ENCODE results near the gene ABCB6. TPM values are rescaled to one million over a fixed set of nuclear protein-coding genes. Genes with fewer than 3 reads are reported as not detected.

Gene ABCB6
- total RNA-seq, 1 donor from 2014 or later = 27.5 TPM

DNA sequence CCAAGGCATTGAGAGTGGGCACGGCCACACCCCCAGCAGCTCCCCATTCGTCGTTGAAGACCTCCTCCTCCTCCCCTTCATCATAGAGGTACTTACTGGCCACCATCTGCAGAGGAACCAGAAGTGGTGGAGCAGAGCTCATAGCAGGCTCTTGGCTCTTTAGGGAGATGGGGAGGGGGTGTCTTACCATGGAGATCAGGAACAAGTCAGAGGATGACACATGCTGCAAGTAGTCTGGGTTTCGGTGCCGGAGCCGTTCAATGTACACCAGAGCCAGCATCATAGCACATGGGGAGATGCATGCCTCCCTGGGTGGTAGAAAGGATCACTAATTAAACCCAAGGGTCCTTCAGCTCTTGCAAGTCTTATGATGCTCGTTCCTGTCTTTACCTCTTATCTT lies 44.0 kb downstream of the ABCB6 start:
- peaks cover 32% of the 10 kb centered on the region for H3K4me1 Mint-ChIP-seq (ENCODE audit: unreplicated experiment)
- TF ChIP-seq, protein P1, sequence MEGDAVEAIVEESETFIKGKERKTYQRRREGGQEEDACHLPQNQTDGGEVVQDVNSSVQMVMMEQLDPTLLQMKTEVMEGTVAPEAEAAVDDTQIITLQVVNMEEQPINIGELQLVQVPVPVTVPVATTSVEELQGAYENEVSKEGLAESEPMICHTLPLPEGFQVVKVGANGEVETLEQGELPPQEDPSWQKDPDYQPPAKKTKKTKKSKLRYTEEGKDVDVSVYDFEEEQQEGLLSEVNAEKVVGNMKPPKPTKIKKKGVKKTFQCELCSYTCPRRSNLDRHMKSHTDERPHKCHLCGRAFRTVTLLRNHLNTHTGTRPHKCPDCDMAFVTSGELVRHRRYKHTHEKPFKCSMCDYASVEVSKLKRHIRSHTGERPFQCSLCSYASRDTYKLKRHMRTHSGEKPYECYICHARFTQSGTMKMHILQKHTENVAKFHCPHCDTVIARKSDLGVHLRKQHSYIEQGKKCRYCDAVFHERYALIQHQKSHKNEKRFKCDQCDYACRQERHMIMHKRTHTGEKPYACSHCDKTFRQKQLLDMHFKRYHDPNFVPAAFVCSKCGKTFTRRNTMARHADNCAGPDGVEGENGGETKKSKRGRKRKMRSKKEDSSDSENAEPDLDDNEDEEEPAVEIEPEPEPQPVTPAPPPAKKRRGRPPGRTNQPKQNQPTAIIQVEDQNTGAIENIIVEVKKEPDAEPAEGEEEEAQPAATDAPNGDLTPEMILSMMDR (IDR thresholded peaks at IDR 0.05) = no peak
- no peak for DNase-seq (ENCODE audit: extremely low spot score, unreplicated experiment)
- H3K27me3 Mint-ChIP-seq (ENCODE audit: unreplicated experiment) = no peaks in the 10 kb centered on the region
- H3K27ac Mint-ChIP-seq (ENCODE audit: unreplicated experiment) = no peak overlapping the region
- no peaks in the 10 kb centered on the region for H3K9me3 Mint-ChIP-seq (ENCODE audit: unreplicated experiment)
- peak overlapping the region; percentile 3 for H3K4me3 Mint-ChIP-seq (ENCODE audit: unreplicated experiment)
- H3K36me3 Mint-ChIP-seq (ENCODE audit: unreplicated experiment) = peaks cover 16% of the 10 kb centered on the region

DNA sequence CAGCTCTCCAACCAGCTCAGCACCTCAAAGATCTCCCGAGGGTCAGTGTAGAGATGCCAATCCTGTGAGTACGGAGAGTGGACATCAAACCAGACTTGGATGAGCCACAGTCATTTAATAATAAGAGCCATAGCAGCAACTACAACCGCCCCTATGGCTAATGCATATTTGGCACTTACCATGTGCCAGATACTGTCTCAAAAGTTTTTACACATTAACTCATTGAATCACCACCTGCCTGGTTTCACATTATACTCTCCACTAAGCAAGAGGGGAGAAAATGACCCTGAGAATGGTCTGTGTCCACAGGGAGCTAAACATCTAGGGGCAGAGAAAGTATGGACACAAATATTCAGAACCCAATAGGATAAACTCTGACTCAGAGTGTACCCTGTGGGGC lies 44.6 kb downstream of the ABCB6 start:
- TF ChIP-seq, protein P1 (IDR thresholded peaks at IDR 0.05) = no peak
- Mint-ChIP-seq H3K4me3 (ENCODE audit: unreplicated experiment) (no peak overlapping the region), H3K36me3 (ENCODE audit: unreplicated experiment) (peaks cover 15% of the 10 kb centered on the region), H3K4me1 (ENCODE audit: unreplicated experiment) (peaks cover 29% of the 10 kb centered on the region), H3K9me3 (ENCODE audit: unreplicated experiment) (no peaks in the 10 kb centered on the region), H3K27ac (ENCODE audit: unreplicated experiment) (no peak overlapping the region), H3K27me3 (ENCODE audit: unreplicated experiment) (no peaks in the 10 kb centered on the region)
- DNase-seq (ENCODE audit: extremely low spot score, unreplicated experiment) = no peak

DNA sequence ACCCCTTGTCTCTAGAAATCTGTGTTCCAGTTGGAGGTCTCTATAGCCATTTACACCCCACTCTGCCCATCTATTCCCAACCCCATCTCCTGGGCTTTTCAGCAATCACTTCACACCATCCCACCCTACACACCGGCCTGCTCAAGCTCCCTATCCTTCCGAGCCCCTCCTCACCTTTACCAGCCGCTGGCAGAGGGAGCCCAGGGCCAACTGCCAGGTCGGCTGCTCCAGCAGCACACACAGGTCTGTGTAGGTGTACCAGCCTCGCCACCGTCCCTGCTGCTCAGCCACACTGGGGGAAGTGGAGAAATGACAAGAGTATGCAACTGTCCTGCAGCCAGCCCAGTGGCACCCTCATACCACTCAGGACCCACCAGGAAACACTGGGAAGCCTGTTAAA lies 45.6 kb downstream of the ABCB6 start:
- Mint-ChIP-seq H3K27ac (ENCODE audit: unreplicated experiment) (no peak overlapping the region), H3K9me3 (ENCODE audit: unreplicated experiment) (no peaks in the 10 kb centered on the region), H3K36me3 (ENCODE audit: unreplicated experiment) (peaks cover 15% of the 10 kb centered on the region), H3K4me1 (ENCODE audit: unreplicated experiment) (peaks cover 25% of the 10 kb centered on the region), H3K4me3 (ENCODE audit: unreplicated experiment) (no peak overlapping the region), H3K27me3 (ENCODE audit: unreplicated experiment) (no peaks in the 10 kb centered on the region)
- no peak for DNase-seq (ENCODE audit: extremely low spot score, unreplicated experiment)
- TF ChIP-seq, protein P1 (IDR thresholded peaks at IDR 0.05) = no peak

DNA sequence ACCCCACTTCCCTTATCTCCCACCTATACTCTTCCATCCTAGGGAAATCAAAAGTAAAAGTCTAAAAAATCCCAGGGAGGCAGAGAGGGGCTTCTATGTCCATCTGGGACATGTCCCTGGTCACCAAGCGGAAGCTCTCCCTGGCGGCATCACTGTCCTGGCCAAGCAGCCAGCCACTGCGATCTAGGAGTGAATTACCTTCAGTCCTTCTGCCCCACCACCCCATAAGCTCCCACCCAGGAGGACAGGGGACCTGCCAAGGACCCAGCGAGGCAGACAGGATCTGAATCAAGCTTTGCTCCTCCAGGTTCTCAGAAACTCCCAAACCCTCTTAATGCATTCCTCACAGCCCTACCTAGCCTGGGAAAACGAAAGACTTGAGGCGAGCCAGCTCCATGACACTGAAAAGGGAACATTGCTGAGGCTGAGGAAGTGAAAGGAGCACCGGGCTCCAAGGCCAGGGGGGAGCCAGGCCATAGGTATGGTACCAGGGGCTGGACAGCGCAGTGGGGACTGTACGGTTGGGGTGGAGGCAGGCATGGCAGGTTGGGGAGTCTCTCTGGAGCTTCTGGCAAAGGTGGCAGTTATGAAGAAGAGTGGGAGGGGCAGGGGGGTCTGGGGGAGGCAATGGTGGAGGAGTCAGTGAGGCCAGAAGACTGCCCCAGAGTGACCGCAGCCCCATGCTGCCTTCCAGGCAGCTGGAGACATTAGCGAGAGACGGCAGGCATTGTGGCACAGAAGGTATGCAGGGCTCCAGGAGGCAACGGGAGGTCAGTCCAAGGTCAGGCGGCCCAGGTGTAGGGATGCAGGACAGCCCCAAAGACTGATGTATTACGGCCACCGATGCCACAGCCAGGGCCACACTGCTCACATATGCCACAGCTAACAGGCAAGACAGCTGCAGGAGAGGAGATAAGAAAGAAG lies 46.3 kb downstream of the ABCB6 start:
- Mint-ChIP-seq H3K27me3 (ENCODE audit: unreplicated experiment) (no peaks in the 10 kb centered on the region), H3K27ac (ENCODE audit: unreplicated experiment) (peak overlapping the region; percentile 77), H3K4me1 (ENCODE audit: unreplicated experiment) (peaks cover 23% of the 10 kb centered on the region), H3K4me3 (ENCODE audit: unreplicated experiment) (no peak overlapping the region), H3K9me3 (ENCODE audit: unreplicated experiment) (no peaks in the 10 kb centered on the region), H3K36me3 (ENCODE audit: unreplicated experiment) (peaks cover 15% of the 10 kb centered on the region)
- DNase-seq (ENCODE audit: extremely low spot score, unreplicated experiment) = no peak
- TF ChIP-seq, protein P1 (IDR thresholded peaks at IDR 0.05) = no peak

DNA sequence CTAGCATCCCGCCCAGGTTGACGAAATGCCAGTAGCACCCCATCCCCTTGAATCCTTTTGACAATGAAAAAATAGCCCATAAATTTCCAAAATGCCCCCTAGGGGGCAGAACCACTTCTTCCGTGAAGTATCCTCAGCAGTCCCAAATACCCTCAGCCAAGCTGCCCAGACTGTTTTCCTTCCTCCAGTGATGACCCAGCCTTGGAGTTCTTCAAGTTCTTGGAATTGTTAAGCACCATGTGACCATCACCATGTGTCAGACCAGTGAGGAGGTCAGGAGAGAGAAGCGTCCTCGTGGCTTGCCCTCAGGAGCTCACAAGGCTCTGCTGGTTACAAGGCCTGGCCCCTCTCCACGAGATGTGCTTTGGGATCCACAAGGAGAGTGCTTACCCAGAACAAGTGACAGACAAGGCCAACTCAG lies 47.5 kb downstream of the ABCB6 start:
- TF ChIP-seq, protein P1 (IDR thresholded peaks at IDR 0.05) = peak; percentile 78
- H3K4me1 Mint-ChIP-seq (ENCODE audit: unreplicated experiment) = peaks cover 19% of the 10 kb centered on the region
- H3K36me3 Mint-ChIP-seq (ENCODE audit: unreplicated experiment) = peaks cover 15% of the 10 kb centered on the region
- H3K27ac Mint-ChIP-seq (ENCODE audit: unreplicated experiment) = peak overlapping the region; percentile 77
- no peak overlapping the region for H3K4me3 Mint-ChIP-seq (ENCODE audit: unreplicated experiment)
- no peaks in the 10 kb centered on the region for H3K9me3 Mint-ChIP-seq (ENCODE audit: unreplicated experiment)
- no peaks in the 10 kb centered on the region for H3K27me3 Mint-ChIP-seq (ENCODE audit: unreplicated experiment)
- no peak for DNase-seq (ENCODE audit: extremely low spot score, unreplicated experiment)

Data from osteocyte (in vitro differentiated cells).